SU-DHL-6 (cell line): ENCODE results near the gene KCNK4.
"Not testable (repeated sequence)": the region's sequence is repeated elsewhere in the genome, so short reads cannot be mapped to it uniquely, and the experiment has no call there.

ENCODE experiments used
- CTCF ChIP-seq: fragments of 200-600 bp; sonication (generic); IDR thresholded peaks from one replicate; pipeline ENCODE4 v1.5.1; 2017; ENCODE audit warnings: antibody characterized with exemption, mild to moderate bottlenecking, low read length, moderate library complexity; ENCODE audit not compliant: insufficient read depth, poor library complexity, severe bottlenecking
- EZH2phosphoT487 ChIP-seq: fragments of 200-600 bp; sonication (generic), shearing (Covaris generic); conservative IDR thresholded peaks from 2 replicates; pipeline ENCODE4 v1.6.1; 2018; ENCODE audit warnings: mild to moderate bottlenecking, antibody characterized with exemption, low read length, moderate library complexity, mixed read lengths

GRCh38 chr11:64323984-64324383 is 32.9 kb downstream of the KCNK4 start:
- not testable (repeated sequence) for TF ChIP-seq CTCF, EZH2phosphoT487
